GM18505 (cell line): ENCODE measurements around the gene PYGO2.

Experiments used
- ATAC-seq: cut with Tn5 transposase; IDR thresholded peaks from one replicate; pipeline ENCODE4 v1.9.1; 2021; ENCODE audit not compliant: unreplicated experiment
- POLR2A ChIP-seq: IDR thresholded peaks from 4 replicates; pipeline ENCODE4 v1.6.1; 2011; ENCODE audit warnings: borderline replicate concordance; ENCODE audit not compliant: insufficient read depth, insufficient read length; ENCODE audit errors: extremely low read depth

Gene PYGO2

GRCh38 chr1:154955718-154956543 lies 5.7 kb downstream of the PYGO2 start, which contains the start of gene PBXIP1:
PBXIP1 (minus strand) TSS chr1:154956099; CDS start chr1:154953721, 2,378 bp downstream.
- TF ChIP-seq POLR2A = peak; percentile 10
- peak; percentile 53 for ATAC-seq

- TF ChIP-seq POLR2A = no peak
- ATAC-seq = peak; percentile 45
These were observed 6.4 kb downstream of the PYGO2 start for GRCh38 chr1:154955039-154955717.

- TF ChIP-seq POLR2A = no peak
- ATAC-seq = no peak
These were observed 7.0 kb downstream of the PYGO2 start for GRCh38 chr1:154954541-154954940.

- TF ChIP-seq POLR2A = no peak
- ATAC-seq = no peak
These were observed 8.0 kb downstream of the PYGO2 start for GRCh38 chr1:154953611-154954038.

- no peak for ATAC-seq
- no peak for TF ChIP-seq POLR2A
These were observed 8.9 kb downstream of the PYGO2 start for GRCh38 chr1:154952664-154953063.

GRCh38 chr1:154951901-154952657 lies 9.5 kb downstream of the PYGO2 start:
- ATAC-seq = no peak
- no peak for TF ChIP-seq POLR2A

- ATAC-seq = no peak
- TF ChIP-seq POLR2A = peak; percentile 5
These were observed 13.5 kb downstream of the PYGO2 start for GRCh38 chr1:154948079-154948478.

GRCh38 chr1:154945962-154946850 lies 15.4 kb downstream of the PYGO2 start:
- TF ChIP-seq POLR2A = no peak
- ATAC-seq = no peak

GRCh38 chr1:154945160-154945961 lies 16.2 kb downstream of the PYGO2 start:
- no peak for TF ChIP-seq POLR2A
- no peak for ATAC-seq

GRCh38 chr1:154944401-154945159 lies 17.0 kb downstream of the PYGO2 start:
- no peak for TF ChIP-seq POLR2A
- no peak for ATAC-seq
